GM23338 (cell line): Measurements from ENCODE around the gene SERPINB6.

ENCODE experiments used
- ETS1 ChIP-seq: IDR thresholded peaks from 2 replicates; pipeline ENCODE4 v1.6.1; 2016; ENCODE audit warnings: antibody characterized with exemption
- EZH2phosphoT487 ChIP-seq: fragments of 200-600 bp; sonication (generic); IDR thresholded peaks from one replicate; pipeline ENCODE4 v1.8.1; 2018; ENCODE audit warnings: antibody characterized with exemption; ENCODE audit not compliant: unreplicated experiment
- POLR2AphosphoS5 ChIP-seq: IDR thresholded peaks from 2 replicates; pipeline ENCODE4 v1.6.1; 2016; ENCODE audit warnings: antibody characterized with exemption, low read depth
- TF ChIP-seq, protein P1 (sequence below), 2 experiments: fragments of 200-600 bp in 1 of 2; sonication (generic) in 1 of 2; conservative IDR thresholded peaks; 2 replicates each; pipeline versions ENCODE4 v1.5.1 to v1.6.1; 2016 to 2017; ENCODE audit warnings: antibody characterized with exemption in 2 of 2, low read depth in 2 of 2, mild to moderate bottlenecking in 2 of 2, moderate library complexity in 1 of 2

- TF ChIP-seq, protein P1, sequence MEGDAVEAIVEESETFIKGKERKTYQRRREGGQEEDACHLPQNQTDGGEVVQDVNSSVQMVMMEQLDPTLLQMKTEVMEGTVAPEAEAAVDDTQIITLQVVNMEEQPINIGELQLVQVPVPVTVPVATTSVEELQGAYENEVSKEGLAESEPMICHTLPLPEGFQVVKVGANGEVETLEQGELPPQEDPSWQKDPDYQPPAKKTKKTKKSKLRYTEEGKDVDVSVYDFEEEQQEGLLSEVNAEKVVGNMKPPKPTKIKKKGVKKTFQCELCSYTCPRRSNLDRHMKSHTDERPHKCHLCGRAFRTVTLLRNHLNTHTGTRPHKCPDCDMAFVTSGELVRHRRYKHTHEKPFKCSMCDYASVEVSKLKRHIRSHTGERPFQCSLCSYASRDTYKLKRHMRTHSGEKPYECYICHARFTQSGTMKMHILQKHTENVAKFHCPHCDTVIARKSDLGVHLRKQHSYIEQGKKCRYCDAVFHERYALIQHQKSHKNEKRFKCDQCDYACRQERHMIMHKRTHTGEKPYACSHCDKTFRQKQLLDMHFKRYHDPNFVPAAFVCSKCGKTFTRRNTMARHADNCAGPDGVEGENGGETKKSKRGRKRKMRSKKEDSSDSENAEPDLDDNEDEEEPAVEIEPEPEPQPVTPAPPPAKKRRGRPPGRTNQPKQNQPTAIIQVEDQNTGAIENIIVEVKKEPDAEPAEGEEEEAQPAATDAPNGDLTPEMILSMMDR (conservative IDR thresholded peaks at IDR 0.05; ENCODE audit: low read depth in 2 of 2), result no peak
- TF ChIP-seq ETS1 (no peak), POLR2AphosphoS5 (no peak), EZH2phosphoT487 (no peak)
Observed at GRCh38 chr6:2940851-2941250, 30.5 kb downstream of the SERPINB6 start.
